K562 (cell line): Measurements from ENCODE around the gene GGPS1. TPM values are rescaled to one million over a fixed set of nuclear protein-coding genes. Genes with fewer than 3 reads are reported as not detected.

Source experiments
- BDP1 ChIP-seq: IDR thresholded peaks from 3 replicates; pipeline ENCODE4 v1.6.1; 2011; ENCODE audit not compliant: insufficient read length, insufficient read depth
- CAMTA2 ChIP-seq: fragments of 250-450 bp; sonication (Bioruptor Pico); conservative IDR thresholded peaks from 2 replicates; pipeline ENCODE4 v1.5.1; 2022
- CC2D1A ChIP-seq: fragments of 450-650 bp; IDR thresholded peaks from 2 replicates; pipeline ENCODE4 v1.6.1; 2017; ENCODE audit warnings: mild to moderate bottlenecking
- GATAD2B ChIP-seq: fragments of 450-650 bp; IDR thresholded peaks from 2 replicates; pipeline ENCODE4 v1.6.1; 2017; ENCODE audit warnings: mild to moderate bottlenecking, borderline replicate concordance
- L3MBTL2 ChIP-seq: fragments of 450-650 bp; IDR thresholded peaks from 2 replicates; pipeline ENCODE4 v1.6.1; 2016; ENCODE audit warnings: mild to moderate bottlenecking, moderate library complexity
- TCF7L2 ChIP-seq: fragments of 150-350 bp; IDR thresholded peaks from 2 replicates; pipeline ENCODE4 v1.6.1; 2016; ENCODE audit warnings: low read depth, mild to moderate bottlenecking, low read length, moderate library complexity
- ZBED1 ChIP-seq: IDR thresholded peaks from 2 replicates; pipeline ENCODE4 v1.6.1; 2014
- ZFP36 ChIP-seq: fragments of 150-350 bp; IDR thresholded peaks from 2 replicates; pipeline ENCODE4 v1.6.1; 2018; ENCODE audit warnings: low read length, low read depth; ENCODE audit not compliant: partially characterized antibody
- ZNF445 ChIP-seq: fragments of 250-450 bp; sonication (Bioruptor Pico); IDR thresholded peaks from 2 replicates; pipeline ENCODE4 v1.4.0; 2020; ENCODE audit warnings: low read depth, mild to moderate bottlenecking, moderate library complexity
- polyA plus RNA-seq, 8 experiments: library from polyadenylated mRNA; depleted of rRNA in 4 of 8; stranded (reverse) in 5 of 8; unstranded in 3 of 8; fragments of >200 nt; fragmentation: Nextera tagmentation in 2 of 8; fragmentation: Illumina TruSeq in 1 of 8; extraction: Ambion mirVana in 2 of 8; extraction: Trizol in 1 of 8; gene quantifications; 2 replicates each; pipeline versions ENCODE4 v1.2.1 to v1.2.3, GENCODE V29; 2011 to 2014; ENCODE audit warnings: inconsistent platforms in 1 of 8, missing spikeins in 1 of 8
- total RNA-seq, 7 experiments: library from RNA; depleted of rRNA in 6 of 7; stranded (reverse); fragments of >200 nt in 6 of 7; fragmentation: Illumina TruSeq in 2 of 7; extraction: Trizol in 2 of 7; gene quantifications; 2 replicates each; pipeline versions ENCODE4 v1.2.1 to v1.2.3, GENCODE V29; 2011 to 2021; ENCODE audit warnings: low replicate concordance in 1 of 7
- TF ChIP-seq, protein P1 (sequence below), 2 experiments: fragments of 450-650 bp; IDR thresholded peaks; 2 replicates each; pipeline ENCODE4 v1.6.1; 2018; ENCODE audit warnings: mild to moderate bottlenecking in 2 of 2, low read depth in 1 of 2; ENCODE audit not compliant: partially characterized antibody in 2 of 2
- TF ChIP-seq, protein P2 (sequence below): fragments of 200-800 bp; sonication (Bioruptor generic); IDR thresholded peaks from 2 replicates; pipeline ENCODE4 v1.6.1; 2017; ENCODE audit warnings: missing genetic modification characterization, missing compliant biosample characterization
- TF ChIP-seq, protein P3 (sequence below): fragments of 450-650 bp; formaldehyde crosslinking; IDR thresholded peaks from 2 replicates; pipeline ENCODE4 v1.4.0; 2022; ENCODE audit warnings: missing genetic modification characterization
- TF ChIP-seq, protein P4 (sequence below): fragments of 450-650 bp; formaldehyde crosslinking; conservative IDR thresholded peaks from 2 replicates; pipeline ENCODE4 v1.4.0; 2022; ENCODE audit warnings: mild to moderate bottlenecking, missing genetic modification characterization
- TF ChIP-seq, protein P5 (sequence below): sonication (generic); formaldehyde crosslinking; IDR thresholded peaks from 2 replicates; pipeline ENCODE4 v1.9.0; 2022; ENCODE audit warnings: mild to moderate bottlenecking, missing genetic modification reagents
- TF ChIP-seq, protein P6 (sequence below): fragments of 250-450 bp; sonication (Bioruptor Pico); IDR thresholded peaks from 2 replicates; pipeline ENCODE4 v1.6.1; 2021; ENCODE audit warnings: mild to moderate bottlenecking

The GGPS1 gene
- total and polyA plus RNA-seq, 9 of the 15 experiments (the other 6 are each of a cell fraction or from before 2014, with no cell fraction given) = 18.8 to 104 (median 56.3) TPM

DNA sequence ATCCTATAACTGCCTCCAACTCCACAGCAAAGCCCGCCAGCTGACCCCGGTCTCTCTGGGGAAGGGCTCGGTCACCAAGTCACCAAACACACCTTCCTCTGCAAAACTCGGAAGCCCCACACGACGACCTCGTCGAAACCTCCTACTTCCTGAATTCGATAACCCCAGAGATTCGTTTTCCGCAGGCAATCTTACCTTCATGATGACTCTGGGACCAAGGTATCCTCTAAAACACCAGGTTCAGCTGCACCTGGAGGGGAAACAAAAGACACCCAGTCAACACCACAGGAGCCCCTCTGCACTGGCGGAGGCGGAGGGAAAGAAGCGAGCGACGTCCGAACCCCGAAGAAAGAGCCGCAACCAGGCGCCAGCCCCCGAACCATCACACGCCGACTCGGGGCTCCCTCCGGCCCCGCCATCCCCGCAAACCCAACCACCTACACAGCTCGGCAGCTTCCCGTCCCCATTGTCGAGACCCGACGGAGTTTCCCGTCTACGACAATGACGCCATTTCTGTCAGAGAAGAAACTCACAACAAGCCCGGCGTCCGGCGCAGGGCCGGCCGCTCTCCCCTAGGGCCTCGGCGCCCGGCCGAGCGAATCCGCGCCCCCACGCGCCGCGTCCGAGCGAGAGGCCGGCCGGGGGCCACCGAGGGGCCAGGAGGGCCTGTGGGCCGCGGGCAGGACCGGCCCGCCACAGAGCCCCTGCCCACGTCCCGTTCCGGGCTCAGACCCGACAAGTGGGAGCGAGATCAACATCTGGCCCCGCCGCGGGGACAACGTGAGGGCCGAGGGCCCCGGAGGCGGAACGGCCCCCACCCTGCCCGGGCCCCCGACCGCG lies 1.4 kb upstream of the GGPS1 start (continued):
- TF ChIP-seq, protein P1, sequence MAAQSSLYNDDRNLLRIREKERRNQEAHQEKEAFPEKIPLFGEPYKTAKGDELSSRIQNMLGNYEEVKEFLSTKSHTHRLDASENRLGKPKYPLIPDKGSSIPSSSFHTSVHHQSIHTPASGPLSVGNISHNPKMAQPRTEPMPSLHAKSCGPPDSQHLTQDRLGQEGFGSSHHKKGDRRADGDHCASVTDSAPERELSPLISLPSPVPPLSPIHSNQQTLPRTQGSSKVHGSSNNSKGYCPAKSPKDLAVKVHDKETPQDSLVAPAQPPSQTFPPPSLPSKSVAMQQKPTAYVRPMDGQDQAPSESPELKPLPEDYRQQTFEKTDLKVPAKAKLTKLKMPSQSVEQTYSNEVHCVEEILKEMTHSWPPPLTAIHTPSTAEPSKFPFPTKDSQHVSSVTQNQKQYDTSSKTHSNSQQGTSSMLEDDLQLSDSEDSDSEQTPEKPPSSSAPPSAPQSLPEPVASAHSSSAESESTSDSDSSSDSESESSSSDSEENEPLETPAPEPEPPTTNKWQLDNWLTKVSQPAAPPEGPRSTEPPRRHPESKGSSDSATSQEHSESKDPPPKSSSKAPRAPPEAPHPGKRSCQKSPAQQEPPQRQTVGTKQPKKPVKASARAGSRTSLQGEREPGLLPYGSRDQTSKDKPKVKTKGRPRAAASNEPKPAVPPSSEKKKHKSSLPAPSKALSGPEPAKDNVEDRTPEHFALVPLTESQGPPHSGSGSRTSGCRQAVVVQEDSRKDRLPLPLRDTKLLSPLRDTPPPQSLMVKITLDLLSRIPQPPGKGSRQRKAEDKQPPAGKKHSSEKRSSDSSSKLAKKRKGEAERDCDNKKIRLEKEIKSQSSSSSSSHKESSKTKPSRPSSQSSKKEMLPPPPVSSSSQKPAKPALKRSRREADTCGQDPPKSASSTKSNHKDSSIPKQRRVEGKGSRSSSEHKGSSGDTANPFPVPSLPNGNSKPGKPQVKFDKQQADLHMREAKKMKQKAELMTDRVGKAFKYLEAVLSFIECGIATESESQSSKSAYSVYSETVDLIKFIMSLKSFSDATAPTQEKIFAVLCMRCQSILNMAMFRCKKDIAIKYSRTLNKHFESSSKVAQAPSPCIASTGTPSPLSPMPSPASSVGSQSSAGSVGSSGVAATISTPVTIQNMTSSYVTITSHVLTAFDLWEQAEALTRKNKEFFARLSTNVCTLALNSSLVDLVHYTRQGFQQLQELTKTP (IDR thresholded peaks at IDR 0.05; ENCODE audit: low read depth in 1 of 2, partially characterized antibody in 2 of 2) = peak in 1 of 2 experiments; percentile 78
- 0 out of 2 replicates have a peak, but pooled peaks have one; percentile 15 for TF ChIP-seq L3MBTL2
- TF ChIP-seq CC2D1A = no peak
- TF ChIP-seq TCF7L2 = no peak
- TF ChIP-seq, protein P2, sequence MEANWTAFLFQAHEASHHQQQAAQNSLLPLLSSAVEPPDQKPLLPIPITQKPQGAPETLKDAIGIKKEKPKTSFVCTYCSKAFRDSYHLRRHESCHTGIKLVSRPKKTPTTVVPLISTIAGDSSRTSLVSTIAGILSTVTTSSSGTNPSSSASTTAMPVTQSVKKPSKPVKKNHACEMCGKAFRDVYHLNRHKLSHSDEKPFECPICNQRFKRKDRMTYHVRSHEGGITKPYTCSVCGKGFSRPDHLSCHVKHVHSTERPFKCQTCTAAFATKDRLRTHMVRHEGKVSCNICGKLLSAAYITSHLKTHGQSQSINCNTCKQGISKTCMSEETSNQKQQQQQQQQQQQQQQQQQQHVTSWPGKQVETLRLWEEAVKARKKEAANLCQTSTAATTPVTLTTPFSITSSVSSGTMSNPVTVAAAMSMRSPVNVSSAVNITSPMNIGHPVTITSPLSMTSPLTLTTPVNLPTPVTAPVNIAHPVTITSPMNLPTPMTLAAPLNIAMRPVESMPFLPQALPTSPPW (CRISPR knock-in tag) = no peak
- TF ChIP-seq BDP1 = no peak
- TF ChIP-seq, protein P3, sequence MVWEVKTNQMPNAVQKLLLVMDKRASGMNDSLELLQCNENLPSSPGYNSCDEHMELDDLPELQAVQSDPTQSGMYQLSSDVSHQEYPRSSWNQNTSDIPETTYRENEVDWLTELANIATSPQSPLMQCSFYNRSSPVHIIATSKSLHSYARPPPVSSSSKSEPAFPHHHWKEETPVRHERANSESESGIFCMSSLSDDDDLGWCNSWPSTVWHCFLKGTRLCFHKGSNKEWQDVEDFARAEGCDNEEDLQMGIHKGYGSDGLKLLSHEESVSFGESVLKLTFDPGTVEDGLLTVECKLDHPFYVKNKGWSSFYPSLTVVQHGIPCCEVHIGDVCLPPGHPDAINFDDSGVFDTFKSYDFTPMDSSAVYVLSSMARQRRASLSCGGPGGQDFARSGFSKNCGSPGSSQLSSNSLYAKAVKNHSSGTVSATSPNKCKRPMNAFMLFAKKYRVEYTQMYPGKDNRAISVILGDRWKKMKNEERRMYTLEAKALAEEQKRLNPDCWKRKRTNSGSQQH (CRISPR knock-in tag) = no peak
- TF ChIP-seq, protein P4, sequence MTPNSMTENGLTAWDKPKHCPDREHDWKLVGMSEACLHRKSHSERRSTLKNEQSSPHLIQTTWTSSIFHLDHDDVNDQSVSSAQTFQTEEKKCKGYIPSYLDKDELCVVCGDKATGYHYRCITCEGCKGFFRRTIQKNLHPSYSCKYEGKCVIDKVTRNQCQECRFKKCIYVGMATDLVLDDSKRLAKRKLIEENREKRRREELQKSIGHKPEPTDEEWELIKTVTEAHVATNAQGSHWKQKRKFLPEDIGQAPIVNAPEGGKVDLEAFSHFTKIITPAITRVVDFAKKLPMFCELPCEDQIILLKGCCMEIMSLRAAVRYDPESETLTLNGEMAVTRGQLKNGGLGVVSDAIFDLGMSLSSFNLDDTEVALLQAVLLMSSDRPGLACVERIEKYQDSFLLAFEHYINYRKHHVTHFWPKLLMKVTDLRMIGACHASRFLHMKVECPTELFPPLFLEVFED (CRISPR knock-in tag) = no peak
- no peak for TF ChIP-seq ZBED1
- peak; percentile 64; the same call in 1 of the 2 replicates for TF ChIP-seq GATAD2B
- TF ChIP-seq, protein P5, sequence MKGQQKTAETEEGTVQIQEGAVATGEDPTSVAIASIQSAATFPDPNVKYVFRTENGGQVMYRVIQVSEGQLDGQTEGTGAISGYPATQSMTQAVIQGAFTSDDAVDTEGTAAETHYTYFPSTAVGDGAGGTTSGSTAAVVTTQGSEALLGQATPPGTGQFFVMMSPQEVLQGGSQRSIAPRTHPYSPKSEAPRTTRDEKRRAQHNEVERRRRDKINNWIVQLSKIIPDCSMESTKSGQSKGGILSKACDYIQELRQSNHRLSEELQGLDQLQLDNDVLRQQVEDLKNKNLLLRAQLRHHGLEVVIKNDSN = no peak
- no peak for TF ChIP-seq CAMTA2 (CRISPR knock-in tag)
- TF ChIP-seq ZFP36 = no peak
- no peak for TF ChIP-seq ZNF445 (CRISPR knock-in tag)
- TF ChIP-seq, protein P6, sequence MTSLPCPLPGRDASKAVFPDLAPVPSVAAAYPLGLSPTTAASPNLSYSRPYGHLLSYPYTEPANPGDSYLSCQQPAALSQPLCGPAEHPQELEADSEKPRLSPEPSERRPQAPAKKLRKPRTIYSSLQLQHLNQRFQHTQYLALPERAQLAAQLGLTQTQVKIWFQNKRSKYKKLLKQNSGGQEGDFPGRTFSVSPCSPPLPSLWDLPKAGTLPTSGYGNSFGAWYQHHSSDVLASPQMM (CRISPR knock-in tag) = no peak
